GM12801 (cell line): ENCODE data around the gene ADIPOR2.

Source experiments
- CTCF ChIP-seq: IDR thresholded peaks from one replicate; pipeline ENCODE4 v1.5.1; 2011; ENCODE audit warnings: control low read depth; ENCODE audit not compliant: insufficient read length; ENCODE audit errors: extremely low read depth

Gene ADIPOR2

GRCh38 chr12:1833596-1834028 is 142.7 kb downstream of the ADIPOR2 start:
- no peak for TF ChIP-seq CTCF

- no peak for TF ChIP-seq CTCF
These were observed 143.5 kb downstream of the ADIPOR2 start for GRCh38 chr12:1834186-1834925.

GRCh38 chr12:1835211-1836131 is 144.6 kb downstream of the ADIPOR2 start:
- TF ChIP-seq CTCF, result no peak

GRCh38 chr12:1836241-1836803 is 145.5 kb downstream of the ADIPOR2 start:
- no peak for TF ChIP-seq CTCF

GRCh38 chr12:1836854-1837421 is 146.1 kb downstream of the ADIPOR2 start:
- TF ChIP-seq CTCF, result no peak

- TF ChIP-seq CTCF, result no peak
These were observed 146.8 kb downstream of the ADIPOR2 start for GRCh38 chr12:1837541-1838204.
